WTC11 (cell line): ENCODE measurements around the gene OR4N5.

Experiments
- AR ChIP-seq: fragments of 250-450 bp; sonication (Bioruptor Pico); IDR thresholded peaks from 2 replicates; pipeline ENCODE4 v1.9.0; 2021; ENCODE audit warnings: mild to moderate bottlenecking
- E2F1 ChIP-seq: sonication (generic); formaldehyde crosslinking; IDR thresholded peaks from 2 replicates; pipeline ENCODE4 v1.8.0; 2022; ENCODE audit warnings: mild to moderate bottlenecking, missing genetic modification reagents
- FOXP4 ChIP-seq: sonication (generic); formaldehyde crosslinking; IDR thresholded peaks from 2 replicates; pipeline ENCODE4 v1.8.0; 2022; ENCODE audit warnings: mild to moderate bottlenecking, missing genetic modification reagents
- GABPB1 ChIP-seq: sonication (generic); formaldehyde crosslinking; IDR thresholded peaks from 2 replicates; pipeline ENCODE4 v1.8.1; 2023; ENCODE audit warnings: mild to moderate bottlenecking, missing genetic modification reagents
- NFYB ChIP-seq: sonication (generic); formaldehyde crosslinking; conservative IDR thresholded peaks from 2 replicates; pipeline ENCODE4 v1.8.0; 2022; ENCODE audit warnings: low read depth, missing genetic modification reagents
- NR1H2 ChIP-seq: sonication (generic); formaldehyde crosslinking; IDR thresholded peaks from 2 replicates; pipeline ENCODE4 v1.9.0; 2021; ENCODE audit warnings: mild to moderate bottlenecking, moderate library complexity, missing genetic modification reagents
- SMAD3 ChIP-seq: sonication (generic); formaldehyde crosslinking; IDR thresholded peaks from 2 replicates; pipeline ENCODE4 v1.8.0; 2022; ENCODE audit warnings: missing genetic modification reagents, mild to moderate bottlenecking, borderline replicate concordance
- USF1 ChIP-seq: sonication (generic); formaldehyde crosslinking; IDR thresholded peaks from 2 replicates; pipeline ENCODE4 v1.8.0; 2022; ENCODE audit warnings: mild to moderate bottlenecking, missing genetic modification reagents
- ZNF121 ChIP-seq: sonication (generic); formaldehyde crosslinking; IDR thresholded peaks from 2 replicates; pipeline ENCODE4 v1.8.0; 2023; ENCODE audit warnings: missing genetic modification reagents
- ZNF416 ChIP-seq: fragments of 250-450 bp; sonication (Bioruptor Pico); IDR thresholded peaks from 2 replicates; pipeline ENCODE4 v1.9.0; 2021; ENCODE audit warnings: mild to moderate bottlenecking, inconsistent platforms

- TF ChIP-seq GABPB1 = no peak
- no peak for TF ChIP-seq FOXP4 (CRISPR knock-in tag)
- TF ChIP-seq SMAD3 (CRISPR knock-in tag) = no peak
- TF ChIP-seq ZNF416 (CRISPR knock-in tag) = no peak
- TF ChIP-seq E2F1 = no peak
- TF ChIP-seq USF1 = no peak
- no peak for TF ChIP-seq NFYB (CRISPR knock-in tag)
- no peak for TF ChIP-seq ZNF121 (CRISPR knock-in tag)
- no peak for TF ChIP-seq NR1H2 (CRISPR knock-in tag)
- TF ChIP-seq AR (CRISPR knock-in tag) = no peak
Observed at GRCh38 chr14:20190596-20190995, 52.0 kb downstream of the OR4N5 start, which contains the start of gene OR11G2.
